Prostate gland (tissue), 2 donors: ENCODE measurements around the gene SND1.

ENCODE experiments used
- POLR2A ChIP-seq: fragments of 450-650 bp; IDR thresholded peaks from one replicate; pipeline ENCODE4 v1.6.1; 2016; ENCODE audit warnings: antibody characterized with exemption, mild to moderate bottlenecking
- TF ChIP-seq, protein P1 (sequence below), 4 experiments: fragments of 200-600 bp in 2 of 4; fragments of 450-650 bp in 2 of 4; sonication (generic) in 2 of 4; IDR thresholded peaks; 1 replicate in 3 of 4; 2 replicates in 1 of 4; pipeline ENCODE4 v1.5.1; 2016 to 2019; ENCODE audit warnings: antibody characterized with exemption in 4 of 4, mild to moderate bottlenecking in 2 of 4, moderate library complexity in 2 of 4

DNA sequence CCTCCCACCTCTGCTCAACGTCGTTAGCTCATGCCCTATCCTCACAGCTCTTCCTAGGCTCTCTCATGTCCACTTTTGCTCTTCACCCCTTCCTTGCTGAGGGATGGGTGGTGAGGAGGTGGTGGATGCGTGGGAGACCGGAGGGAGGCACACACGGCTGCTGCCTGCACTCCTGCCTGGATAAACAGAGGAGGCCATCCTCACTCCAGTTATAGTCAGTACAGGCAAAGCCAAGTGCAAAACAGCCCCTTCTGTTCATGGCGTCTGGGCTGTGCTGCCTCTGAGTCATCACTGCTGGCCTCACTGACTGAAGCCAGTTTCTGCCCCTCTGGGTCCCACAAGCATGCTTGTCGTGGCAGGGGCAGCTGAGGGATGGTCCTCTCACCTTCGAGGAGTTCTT lies 411.1 kb downstream of the SND1 start:
- TF ChIP-seq, protein P1, sequence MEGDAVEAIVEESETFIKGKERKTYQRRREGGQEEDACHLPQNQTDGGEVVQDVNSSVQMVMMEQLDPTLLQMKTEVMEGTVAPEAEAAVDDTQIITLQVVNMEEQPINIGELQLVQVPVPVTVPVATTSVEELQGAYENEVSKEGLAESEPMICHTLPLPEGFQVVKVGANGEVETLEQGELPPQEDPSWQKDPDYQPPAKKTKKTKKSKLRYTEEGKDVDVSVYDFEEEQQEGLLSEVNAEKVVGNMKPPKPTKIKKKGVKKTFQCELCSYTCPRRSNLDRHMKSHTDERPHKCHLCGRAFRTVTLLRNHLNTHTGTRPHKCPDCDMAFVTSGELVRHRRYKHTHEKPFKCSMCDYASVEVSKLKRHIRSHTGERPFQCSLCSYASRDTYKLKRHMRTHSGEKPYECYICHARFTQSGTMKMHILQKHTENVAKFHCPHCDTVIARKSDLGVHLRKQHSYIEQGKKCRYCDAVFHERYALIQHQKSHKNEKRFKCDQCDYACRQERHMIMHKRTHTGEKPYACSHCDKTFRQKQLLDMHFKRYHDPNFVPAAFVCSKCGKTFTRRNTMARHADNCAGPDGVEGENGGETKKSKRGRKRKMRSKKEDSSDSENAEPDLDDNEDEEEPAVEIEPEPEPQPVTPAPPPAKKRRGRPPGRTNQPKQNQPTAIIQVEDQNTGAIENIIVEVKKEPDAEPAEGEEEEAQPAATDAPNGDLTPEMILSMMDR (IDR thresholded peaks at IDR 0.05) = no peak
- TF ChIP-seq POLR2A = no peak
